HepG2 (cell line): ENCODE measurements around the gene SF1. TPM values are rescaled to one million over a fixed set of nuclear protein-coding genes. Genes with fewer than 3 reads are reported as not detected.
A peak's percentile ranks its signal among the peaks of the same experiment; 100 is the strongest.

Source experiments
- AHR ChIP-seq: IDR thresholded peaks from 2 replicates; pipeline ENCODE4 v1.6.1; 2018; ENCODE audit warnings: missing genetic modification reagents, missing compliant biosample characterization
- ATF5 ChIP-seq: sonication (generic); formaldehyde crosslinking; IDR thresholded peaks from 2 replicates; pipeline ENCODE4 v1.4.0; 2020; ENCODE audit warnings: mild to moderate bottlenecking, low read depth, missing genetic modification reagents
- BCL6 ChIP-seq: IDR thresholded peaks from 2 replicates; pipeline ENCODE4 v1.6.1; 2016; ENCODE audit warnings: missing genetic modification reagents, missing compliant biosample characterization
- CHD4 ChIP-seq: fragments of 200-600 bp; sonication (generic); IDR thresholded peaks from 2 replicates; pipeline ENCODE4 v1.7.0; 2017; ENCODE audit warnings: mild to moderate bottlenecking, low read length, borderline replicate concordance
- FOXK1 ChIP-seq: sonication (generic); formaldehyde crosslinking; IDR thresholded peaks from 2 replicates; pipeline ENCODE4 v1.4.0; 2020; ENCODE audit warnings: low read depth, missing genetic modification reagents, borderline replicate concordance
- KAT2B ChIP-seq: fragments of 150-350 bp; IDR thresholded peaks from 2 replicates; pipeline ENCODE4 v1.6.1; 2014; ENCODE audit warnings: low read depth, low read length, borderline replicate concordance
- KAT8 ChIP-seq: IDR thresholded peaks from 2 replicates; pipeline ENCODE4 v1.6.1; 2016; ENCODE audit warnings: missing genetic modification reagents, missing compliant biosample characterization
- KDM2A ChIP-seq: sonication (generic); formaldehyde crosslinking; IDR thresholded peaks from 2 replicates; pipeline ENCODE4 v1.4.0; 2020; ENCODE audit warnings: low read depth, missing genetic modification reagents, borderline replicate concordance
- KLF9 ChIP-seq: IDR thresholded peaks from 2 replicates; pipeline ENCODE4 v1.6.1; 2016; ENCODE audit warnings: low read depth
- MTF2 ChIP-seq: sonication (generic); formaldehyde crosslinking; IDR thresholded peaks from 2 replicates; pipeline ENCODE4 v1.5.0; 2020; ENCODE audit warnings: missing genetic modification reagents, borderline replicate concordance
- MYC ChIP-seq: sonication (generic); formaldehyde crosslinking; IDR thresholded peaks from 2 replicates; pipeline ENCODE4 v1.9.0; 2021; ENCODE audit warnings: missing genetic modification reagents, borderline replicate concordance
- SNAPC2 ChIP-seq: sonication (generic); formaldehyde crosslinking; IDR thresholded peaks from 2 replicates; pipeline ENCODE4 v1.8.1; 2022; ENCODE audit warnings: mild to moderate bottlenecking, missing genetic modification reagents
- THAP11 ChIP-seq: IDR thresholded peaks from 2 replicates; pipeline ENCODE4 v1.6.1; 2016; ENCODE audit warnings: missing biosample characterization, missing genetic modification reagents
- ZFP1 ChIP-seq: IDR thresholded peaks from 2 replicates; pipeline ENCODE4 v1.6.1; 2016
- ZNF280B ChIP-seq: sonication (generic); formaldehyde crosslinking; IDR thresholded peaks from 2 replicates; pipeline ENCODE4 v1.5.0; 2020; ENCODE audit warnings: missing genetic modification reagents, mild to moderate bottlenecking, borderline replicate concordance
- ZNF337 ChIP-seq: sonication (generic); formaldehyde crosslinking; IDR thresholded peaks from 2 replicates; pipeline ENCODE4 v1.5.1; 2020; ENCODE audit warnings: missing genetic modification reagents, low read depth, mild to moderate bottlenecking, borderline replicate concordance
- ZNF629 ChIP-seq: sonication (generic); formaldehyde crosslinking; conservative IDR thresholded peaks from 2 replicates; pipeline ENCODE4 v1.5.0; 2020; ENCODE audit warnings: missing genetic modification reagents
- polyA plus RNA-seq, 8 experiments: library from polyadenylated mRNA; depleted of rRNA in 3 of 8; stranded (reverse) in 7 of 8; unstranded in 1 of 8; fragments of >200 nt; fragmentation: Illumina TruSeq in 4 of 8; extraction: Trizol in 4 of 8; gene quantifications; 2 replicates each; pipeline versions ENCODE4 v1.2.1 to v1.2.3, GENCODE V29; 2011 to 2016; ENCODE audit warnings: low read depth in 4 of 8, missing spikeins in 1 of 8, mixed read lengths in 1 of 8; ENCODE audit not compliant: insufficient read depth in 1 of 8
- total RNA-seq, 5 experiments: library from RNA; depleted of rRNA; stranded (reverse); fragments of >200 nt; fragmentation: Illumina TruSeq; extraction: Trizol; gene quantifications; 2 replicates each; pipeline ENCODE4 v1.2.3, GENCODE V29; 2016; ENCODE audit warnings: low read depth in 1 of 5
- TF ChIP-seq, protein P1 (sequence below): sonication (generic); formaldehyde crosslinking; IDR thresholded peaks from 2 replicates; pipeline ENCODE4 v1.4.0; 2020; ENCODE audit warnings: missing genetic modification reagents
- TF ChIP-seq, protein P2 (sequence below): sonication (generic); formaldehyde crosslinking; IDR thresholded peaks from 2 replicates; pipeline ENCODE4 v1.4.0; 2020; ENCODE audit warnings: mild to moderate bottlenecking, missing genetic modification reagents
- TF ChIP-seq, protein P3 (sequence below): sonication (generic); formaldehyde crosslinking; conservative IDR thresholded peaks from 2 replicates; pipeline ENCODE4 v1.4.0; 2020; ENCODE audit warnings: mild to moderate bottlenecking, missing genetic modification reagents, moderate library complexity

SF1 gene
- total and polyA plus RNA-seq, 2 of the 13 experiments (the other 11 are each of a cell fraction or from before 2014, with no cell fraction given) = 55.5 to 70.4 TPM

DNA sequence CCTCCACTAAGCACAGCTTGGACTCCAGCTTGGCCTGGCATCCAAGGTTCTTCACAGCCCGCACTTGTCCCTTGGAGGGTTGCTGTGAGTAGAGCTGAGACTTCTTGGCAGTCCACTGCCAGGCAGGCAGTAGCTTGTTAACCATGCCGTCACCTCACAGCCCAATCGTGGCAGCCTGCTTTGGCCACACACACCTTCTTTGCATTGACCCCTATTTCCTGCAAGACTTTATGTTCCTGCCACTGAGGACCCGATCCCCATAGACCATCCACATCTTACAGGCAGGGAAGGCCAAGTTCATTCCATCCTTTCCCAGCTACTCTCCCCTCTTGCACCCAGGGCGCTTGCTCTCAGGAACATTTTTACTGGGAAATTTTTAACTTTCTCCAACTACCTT is 16.1 kb downstream of the SF1 start (continued):
- TF ChIP-seq, protein P1, sequence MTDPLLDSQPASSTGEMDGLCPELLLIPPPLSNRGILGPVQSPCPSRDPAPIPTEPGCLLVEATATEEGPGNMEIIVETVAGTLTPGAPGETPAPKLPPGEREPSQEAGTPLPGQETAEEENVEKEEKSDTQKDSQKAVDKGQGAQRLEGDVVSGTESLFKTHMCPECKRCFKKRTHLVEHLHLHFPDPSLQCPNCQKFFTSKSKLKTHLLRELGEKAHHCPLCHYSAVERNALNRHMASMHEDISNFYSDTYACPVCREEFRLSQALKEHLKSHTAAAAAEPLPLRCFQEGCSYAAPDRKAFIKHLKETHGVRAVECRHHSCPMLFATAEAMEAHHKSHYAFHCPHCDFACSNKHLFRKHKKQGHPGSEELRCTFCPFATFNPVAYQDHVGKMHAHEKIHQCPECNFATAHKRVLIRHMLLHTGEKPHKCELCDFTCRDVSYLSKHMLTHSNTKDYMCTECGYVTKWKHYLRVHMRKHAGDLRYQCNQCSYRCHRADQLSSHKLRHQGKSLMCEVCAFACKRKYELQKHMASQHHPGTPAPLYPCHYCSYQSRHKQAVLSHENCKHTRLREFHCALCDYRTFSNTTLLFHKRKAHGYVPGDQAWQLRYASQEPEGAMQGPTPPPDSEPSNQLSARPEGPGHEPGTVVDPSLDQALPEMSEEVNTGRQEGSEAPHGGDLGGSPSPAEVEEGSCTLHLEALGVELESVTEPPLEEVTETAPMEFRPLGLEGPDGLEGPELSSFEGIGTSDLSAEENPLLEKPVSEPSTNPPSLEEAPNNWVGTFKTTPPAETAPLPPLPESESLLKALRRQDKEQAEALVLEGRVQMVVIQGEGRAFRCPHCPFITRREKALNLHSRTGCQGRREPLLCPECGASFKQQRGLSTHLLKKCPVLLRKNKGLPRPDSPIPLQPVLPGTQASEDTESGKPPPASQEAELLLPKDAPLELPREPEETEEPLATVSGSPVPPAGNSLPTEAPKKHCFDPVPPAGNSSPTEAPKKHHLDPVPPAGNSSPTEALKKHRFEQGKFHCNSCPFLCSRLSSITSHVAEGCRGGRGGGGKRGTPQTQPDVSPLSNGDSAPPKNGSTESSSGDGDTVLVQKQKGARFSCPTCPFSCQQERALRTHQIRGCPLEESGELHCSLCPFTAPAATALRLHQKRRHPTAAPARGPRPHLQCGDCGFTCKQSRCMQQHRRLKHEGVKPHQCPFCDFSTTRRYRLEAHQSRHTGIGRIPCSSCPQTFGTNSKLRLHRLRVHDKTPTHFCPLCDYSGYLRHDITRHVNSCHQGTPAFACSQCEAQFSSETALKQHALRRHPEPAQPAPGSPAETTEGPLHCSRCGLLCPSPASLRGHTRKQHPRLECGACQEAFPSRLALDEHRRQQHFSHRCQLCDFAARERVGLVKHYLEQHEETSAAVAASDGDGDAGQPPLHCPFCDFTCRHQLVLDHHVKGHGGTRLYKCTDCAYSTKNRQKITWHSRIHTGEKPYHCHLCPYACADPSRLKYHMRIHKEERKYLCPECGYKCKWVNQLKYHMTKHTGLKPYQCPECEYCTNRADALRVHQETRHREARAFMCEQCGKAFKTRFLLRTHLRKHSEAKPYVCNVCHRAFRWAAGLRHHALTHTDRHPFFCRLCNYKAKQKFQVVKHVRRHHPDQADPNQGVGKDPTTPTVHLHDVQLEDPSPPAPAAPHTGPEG (CRISPR knock-in tag) = no peak
- no peak for TF ChIP-seq MYC (CRISPR knock-in tag)
- TF ChIP-seq MTF2 (CRISPR knock-in tag) = no peak
- no peak for TF ChIP-seq ZNF629 (CRISPR knock-in tag)
- TF ChIP-seq SNAPC2 (CRISPR knock-in tag) = no peak
- TF ChIP-seq THAP11 (CRISPR knock-in tag) = no peak
- TF ChIP-seq ZFP1 (CRISPR knock-in tag) = no peak
- no peak for TF ChIP-seq FOXK1
- TF ChIP-seq BCL6 (CRISPR knock-in tag) = no peak
- 0 out of 2 replicates have a peak, but pooled peaks have one; percentile 8 for TF ChIP-seq KDM2A (CRISPR knock-in tag)
- no peak for TF ChIP-seq KAT2B
- TF ChIP-seq ZNF337 = no peak
- TF ChIP-seq ZNF280B = no peak
- TF ChIP-seq, protein P2, sequence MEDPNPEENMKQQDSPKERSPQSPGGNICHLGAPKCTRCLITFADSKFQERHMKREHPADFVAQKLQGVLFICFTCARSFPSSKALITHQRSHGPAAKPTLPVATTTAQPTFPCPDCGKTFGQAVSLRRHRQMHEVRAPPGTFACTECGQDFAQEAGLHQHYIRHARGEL = no peak
- no peak for TF ChIP-seq AHR
- TF ChIP-seq ATF5 = no peak
- no peak for TF ChIP-seq KAT8 (CRISPR knock-in tag)
- no peak for TF ChIP-seq CHD4
- TF ChIP-seq KLF9 (CRISPR knock-in tag) = no peak
- TF ChIP-seq, protein P3, sequence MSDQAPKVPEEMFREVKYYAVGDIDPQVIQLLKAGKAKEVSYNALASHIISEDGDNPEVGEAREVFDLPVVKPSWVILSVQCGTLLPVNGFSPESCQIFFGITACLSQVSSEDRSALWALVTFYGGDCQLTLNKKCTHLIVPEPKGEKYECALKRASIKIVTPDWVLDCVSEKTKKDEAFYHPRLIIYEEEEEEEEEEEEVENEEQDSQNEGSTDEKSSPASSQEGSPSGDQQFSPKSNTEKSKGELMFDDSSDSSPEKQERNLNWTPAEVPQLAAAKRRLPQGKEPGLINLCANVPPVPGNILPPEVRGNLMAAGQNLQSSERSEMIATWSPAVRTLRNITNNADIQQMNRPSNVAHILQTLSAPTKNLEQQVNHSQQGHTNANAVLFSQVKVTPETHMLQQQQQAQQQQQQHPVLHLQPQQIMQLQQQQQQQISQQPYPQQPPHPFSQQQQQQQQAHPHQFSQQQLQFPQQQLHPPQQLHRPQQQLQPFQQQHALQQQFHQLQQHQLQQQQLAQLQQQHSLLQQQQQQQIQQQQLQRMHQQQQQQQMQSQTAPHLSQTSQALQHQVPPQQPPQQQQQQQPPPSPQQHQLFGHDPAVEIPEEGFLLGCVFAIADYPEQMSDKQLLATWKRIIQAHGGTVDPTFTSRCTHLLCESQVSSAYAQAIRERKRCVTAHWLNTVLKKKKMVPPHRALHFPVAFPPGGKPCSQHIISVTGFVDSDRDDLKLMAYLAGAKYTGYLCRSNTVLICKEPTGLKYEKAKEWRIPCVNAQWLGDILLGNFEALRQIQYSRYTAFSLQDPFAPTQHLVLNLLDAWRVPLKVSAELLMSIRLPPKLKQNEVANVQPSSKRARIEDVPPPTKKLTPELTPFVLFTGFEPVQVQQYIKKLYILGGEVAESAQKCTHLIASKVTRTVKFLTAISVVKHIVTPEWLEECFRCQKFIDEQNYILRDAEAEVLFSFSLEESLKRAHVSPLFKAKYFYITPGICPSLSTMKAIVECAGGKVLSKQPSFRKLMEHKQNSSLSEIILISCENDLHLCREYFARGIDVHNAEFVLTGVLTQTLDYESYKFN (CRISPR knock-in tag) = no peak
